Caco-2 (cell line): ENCODE measurements around the gene ASTN1. TPM values are rescaled to one million over a fixed set of nuclear protein-coding genes. Genes with fewer than 3 reads are reported as not detected.

Experiments used
- BruUV-seq: library from RNA; stranded (reverse); fragments of 400-500 nt; replicated peaks from 2 replicates; lab custom pipeline; 2021; lab: Mats Ljungman, UMichigan
- CTCF ChIA-PET: fragments of 300-600 bp; sonication (Branson Sonifier 250); formaldehyde crosslinking; loops from one replicate; lab custom pipeline; 2022; ENCODE audit warnings: antibody characterized with exemption; lab: Charles Lee
- POLR2A ChIA-PET: fragments of 300-600 bp; sonication (Branson Sonifier 250); formaldehyde crosslinking; loops from one replicate; lab custom pipeline; 2022; ENCODE audit warnings: antibody characterized with exemption; lab: Charles Lee
- DNase-seq, 2 experiments: peaks; one replicate each; pipeline versions ENCODE4 v3.0.0 to v3.0.0-alpha.2; 2020 to 2022
- H3K27me3 ChIP-seq: replicated peaks from 2 replicates; pipeline ENCODE4 v1.6.0; 2011; ENCODE audit warnings: low read length; ENCODE audit not compliant: control insufficient read depth, insufficient read depth
- H3K36me3 ChIP-seq: 2 replicates; pipeline ENCODE4 v1.5.1; 2011; ENCODE audit warnings: low read length; ENCODE audit not compliant: control insufficient read depth, insufficient read depth
- H3K4me1 ChIP-seq: fragments of 250-450 bp; sonication (Bioruptor Pico); 2 replicates; pipeline ENCODE4 v1.5.1; 2020; ENCODE audit warnings: mild to moderate bottlenecking
- H3K4me3 ChIP-seq: 2 replicates; pipeline ENCODE4 v1.5.1; 2011; ENCODE audit warnings: low read depth, mild to moderate bottlenecking, control low read depth, low read length
- H3K9me3 ChIP-seq: fragments of 250-450 bp; sonication (Bioruptor Pico); 2 replicates; pipeline ENCODE4 v1.5.1; 2020; ENCODE audit warnings: mild to moderate bottlenecking, moderate library complexity
- H3K27ac Mint-ChIP-seq: one replicate; pipeline ENCODE4 v1.8.0; 2022; ENCODE audit warnings: mixed read lengths; ENCODE audit not compliant: unreplicated experiment
- H3K27me3 Mint-ChIP-seq: one replicate; pipeline ENCODE4 v1.8.0; 2022; ENCODE audit warnings: mixed read lengths; ENCODE audit not compliant: insufficient read depth, unreplicated experiment
- H3K36me3 Mint-ChIP-seq: one replicate; pipeline ENCODE4 v1.8.0; 2022; ENCODE audit warnings: mild to moderate bottlenecking, mixed read lengths; ENCODE audit not compliant: insufficient read depth, unreplicated experiment
- H3K4me1 Mint-ChIP-seq: one replicate; pipeline ENCODE4 v1.8.0; 2022; ENCODE audit warnings: low read depth, mixed read lengths; ENCODE audit not compliant: unreplicated experiment
- H3K4me3 Mint-ChIP-seq: one replicate; pipeline ENCODE4 v1.8.0; 2022; ENCODE audit warnings: mild to moderate bottlenecking, moderate library complexity, mixed read lengths; ENCODE audit not compliant: unreplicated experiment
- H3K9me3 Mint-ChIP-seq: one replicate; pipeline ENCODE4 v1.8.0; 2022; ENCODE audit warnings: mixed read lengths; ENCODE audit not compliant: unreplicated experiment
- CTCF ChIP-seq, 2 experiments: fragments of 200-600 bp in 1 of 2; IDR thresholded peaks; 1 replicate in 1 of 2; 2 replicates in 1 of 2; pipeline versions ENCODE4 v1.5.1 to v1.8.0; 2011 to 2022; ENCODE audit warnings: antibody characterized with exemption in 1 of 2, control low read depth in 1 of 2, inconsistent platforms in 1 of 2, low read depth in 1 of 2, low read length in 1 of 2, mild to moderate bottlenecking in 1 of 2, moderate library complexity in 1 of 2; ENCODE audit not compliant: insufficient read depth in 1 of 2, severe bottlenecking in 1 of 2, unreplicated experiment in 1 of 2
- intact Hi-C: fragments of 100-400 bp; cut with micrococcal nuclease; formaldehyde crosslinking; loops from one replicate; pipeline ENCODE4 v1.10.0; 2022; ENCODE audit not compliant: unreplicated experiment
- total RNA-seq: library from RNA; stranded (reverse); gene quantifications from 2 replicates; pipeline ENCODE4 v1.2.3, GENCODE V29; 2022

ASTN1 gene
- total RNA-seq, 1 experiment from 2014 or later = not detected

- no TSS peak for BruUV-seq
- Mint-ChIP-seq H3K27ac (no peak overlapping the region), H3K36me3 (no peaks in the 10 kb centered on the region), H3K27me3 (peaks cover 6% of the 10 kb centered on the region), H3K4me1 (no peaks in the 10 kb centered on the region), H3K9me3 (no peaks in the 10 kb centered on the region), H3K4me3 (no peak overlapping the region)
- no peaks in the 10 kb centered on the region for H3K4me1 ChIP-seq
- no peak overlapping the region for H3K4me3 ChIP-seq
- TF ChIP-seq CTCF (IDR thresholded peaks at IDR 0.05; ENCODE audit: insufficient read depth in 1 of 2, low read depth in 1 of 2, low read length in 1 of 2, severe bottlenecking in 1 of 2, unreplicated experiment in 1 of 2) = no peak
- no peaks in the 10 kb centered on the region for H3K9me3 ChIP-seq
- ChIA-PET POLR2A (no interaction called here), CTCF (no interaction called here)
- intact Hi-C loops = no loop called here
- H3K27me3 ChIP-seq = no peaks in the 10 kb centered on the region
- no peaks in the 10 kb centered on the region for H3K36me3 ChIP-seq
- DNase-seq = no peak
These were observed 26.2 kb downstream of the ASTN1 start for GRCh38 chr1:177138347-177138746.

- intact Hi-C loops = no loop called here
- no peaks in the 10 kb centered on the region for H3K36me3 ChIP-seq
- Mint-ChIP-seq H3K27me3 (peaks cover 6% of the 10 kb centered on the region), H3K36me3 (no peaks in the 10 kb centered on the region), H3K4me1 (no peaks in the 10 kb centered on the region), H3K9me3 (no peaks in the 10 kb centered on the region), H3K27ac (no peak overlapping the region), H3K4me3 (no peak overlapping the region)
- no TSS peak for BruUV-seq
- H3K4me3 ChIP-seq = no peak overlapping the region
- ChIA-PET POLR2A (no interaction called here), CTCF (no interaction called here)
- DNase-seq = no peak
- no peaks in the 10 kb centered on the region for H3K4me1 ChIP-seq
- no peaks in the 10 kb centered on the region for H3K9me3 ChIP-seq
- no peak for TF ChIP-seq CTCF (IDR thresholded peaks at IDR 0.05; ENCODE audit: insufficient read depth in 1 of 2, low read depth in 1 of 2, low read length in 1 of 2, severe bottlenecking in 1 of 2, unreplicated experiment in 1 of 2)
- H3K27me3 ChIP-seq = no peaks in the 10 kb centered on the region
These were observed 26.7 kb downstream of the ASTN1 start for GRCh38 chr1:177137814-177138213.

- intact Hi-C loops = no loop called here
- DNase-seq = no peak
- Mint-ChIP-seq H3K9me3 (no peaks in the 10 kb centered on the region), H3K27ac (no peak overlapping the region), H3K27me3 (peaks cover 8% of the 10 kb centered on the region), H3K36me3 (no peaks in the 10 kb centered on the region), H3K4me1 (no peaks in the 10 kb centered on the region), H3K4me3 (no peak overlapping the region)
- Histone ChIP-seq H3K4me1 (no peaks in the 10 kb centered on the region), H3K4me3 (no peak overlapping the region), H3K36me3 (no peaks in the 10 kb centered on the region), H3K9me3 (no peaks in the 10 kb centered on the region), H3K27me3 (no peaks in the 10 kb centered on the region)
- ChIA-PET POLR2A (no interaction called here), CTCF (no interaction called here)
- no peak for TF ChIP-seq CTCF (IDR thresholded peaks at IDR 0.05; ENCODE audit: insufficient read depth in 1 of 2, low read depth in 1 of 2, low read length in 1 of 2, severe bottlenecking in 1 of 2, unreplicated experiment in 1 of 2)
- no TSS peak for BruUV-seq
These were observed 29.3 kb downstream of the ASTN1 start for GRCh38 chr1:177135250-177135649.
